Stimulated activated CD4-positive, alpha-beta T cell treated with anti-CD3 and anti-CD28 coated beads, TNF-alpha, amount 100 ng/mL, for 24 hours (primary cell): ENCODE data around the gene AK1.
"Not testable (repeated sequence)": the region's sequence is repeated elsewhere in the genome, so short reads cannot be mapped to it uniquely, and the experiment has no call there.

Source experiments
- DNase-seq, 3 experiments: peaks; one replicate each; pipeline ENCODE4 v3.0.0-alpha.2; 2020; ENCODE audit warnings: low read depth in 3 of 3

The AK1 gene

DNA sequence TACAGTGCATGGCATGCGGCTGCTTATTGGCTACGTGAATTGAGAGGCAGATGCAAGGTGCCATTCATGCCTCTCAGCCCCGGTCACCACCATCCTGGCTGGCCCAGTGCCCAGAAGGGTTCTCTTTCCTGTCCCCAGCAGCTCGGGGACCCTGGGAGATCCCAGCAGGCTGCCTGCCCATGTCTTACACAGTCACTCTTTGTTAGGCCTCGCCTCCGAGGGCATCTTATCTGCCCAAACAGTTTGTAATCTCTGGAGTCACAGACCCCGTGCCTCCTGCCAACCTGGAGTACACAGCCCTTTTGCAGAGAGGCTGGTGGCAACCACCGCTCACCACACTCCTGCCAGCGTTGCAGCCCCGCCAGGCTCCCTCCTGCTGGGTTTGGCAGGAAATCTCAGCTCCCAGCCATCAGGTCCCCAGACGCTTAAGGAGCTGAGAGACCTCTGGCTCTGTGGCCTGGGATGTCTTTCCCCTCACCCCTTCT, 7.0 kb upstream of the AK1 start:
- DNase-seq = no peak

DNA sequence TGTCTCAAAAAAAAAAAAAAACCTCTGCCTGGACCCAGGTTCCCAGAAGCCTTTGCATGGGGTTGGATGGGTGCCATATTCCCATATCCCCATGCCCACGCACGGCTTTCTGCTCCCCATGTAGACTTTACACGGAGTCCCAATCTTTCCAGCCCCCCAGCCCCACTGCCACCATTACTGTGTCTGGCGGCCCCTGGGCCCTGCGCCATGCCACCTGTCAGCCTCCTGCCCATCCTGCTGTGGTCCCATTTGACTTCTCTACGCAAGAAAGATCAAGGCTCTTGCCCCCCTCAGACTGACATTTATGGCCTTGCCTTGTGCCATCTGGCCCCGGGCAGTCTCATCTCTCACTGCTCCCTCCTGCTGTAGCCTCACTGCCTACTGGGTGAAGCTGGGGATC, 6.5 kb upstream of the AK1 start:
- DNase-seq = no peak

GRCh38 chr9:127881715-127882114, 4.2 kb upstream of the AK1 start:
- not testable (repeated sequence) for DNase-seq

GRCh38 chr9:127880143-127880542, 2.7 kb upstream of the AK1 start:
- no peak for DNase-seq

DNA sequence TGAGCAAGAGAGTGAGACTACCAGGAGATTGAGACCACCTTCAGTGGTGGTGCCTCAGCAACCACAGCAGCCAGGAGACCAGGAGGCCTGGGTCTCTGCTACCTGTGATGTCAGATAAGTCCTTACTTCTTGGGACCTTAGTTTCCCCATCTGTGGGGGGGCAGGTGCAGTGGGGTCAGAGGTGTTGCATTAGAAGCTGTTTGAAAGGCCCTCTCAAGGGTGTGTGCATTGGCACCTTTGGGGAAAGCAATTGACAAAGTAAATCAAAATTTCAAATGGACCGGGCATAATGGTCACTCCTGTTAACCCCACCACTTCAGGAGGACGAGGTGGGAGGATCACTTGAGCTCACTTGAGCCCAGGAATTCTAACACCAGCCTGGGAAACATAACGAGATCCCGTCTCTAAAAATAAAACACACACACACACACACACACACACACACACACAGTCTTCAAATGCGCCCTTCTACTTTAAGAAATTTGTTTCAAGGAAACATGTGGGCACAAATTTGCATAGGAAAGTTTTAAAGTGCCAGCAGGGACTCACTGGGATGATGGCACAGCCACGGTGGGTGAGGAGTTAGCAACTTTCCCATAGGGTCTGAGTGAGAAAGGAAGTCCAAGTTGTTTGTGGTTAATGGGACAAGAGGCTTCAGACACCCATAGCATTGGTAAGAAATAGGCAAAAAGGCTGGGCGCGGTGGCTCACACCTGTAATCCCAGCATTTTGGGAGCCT, 1.3 kb upstream of the AK1 start:
- DNase-seq = no peak

GRCh38 chr9:127878001-127878651, 651 bp upstream of the AK1 start:
- DNase-seq = no peak

GRCh38 chr9:127876764-127877562, 512 bp downstream of the AK1 start:
- no peak for DNase-seq

DNA sequence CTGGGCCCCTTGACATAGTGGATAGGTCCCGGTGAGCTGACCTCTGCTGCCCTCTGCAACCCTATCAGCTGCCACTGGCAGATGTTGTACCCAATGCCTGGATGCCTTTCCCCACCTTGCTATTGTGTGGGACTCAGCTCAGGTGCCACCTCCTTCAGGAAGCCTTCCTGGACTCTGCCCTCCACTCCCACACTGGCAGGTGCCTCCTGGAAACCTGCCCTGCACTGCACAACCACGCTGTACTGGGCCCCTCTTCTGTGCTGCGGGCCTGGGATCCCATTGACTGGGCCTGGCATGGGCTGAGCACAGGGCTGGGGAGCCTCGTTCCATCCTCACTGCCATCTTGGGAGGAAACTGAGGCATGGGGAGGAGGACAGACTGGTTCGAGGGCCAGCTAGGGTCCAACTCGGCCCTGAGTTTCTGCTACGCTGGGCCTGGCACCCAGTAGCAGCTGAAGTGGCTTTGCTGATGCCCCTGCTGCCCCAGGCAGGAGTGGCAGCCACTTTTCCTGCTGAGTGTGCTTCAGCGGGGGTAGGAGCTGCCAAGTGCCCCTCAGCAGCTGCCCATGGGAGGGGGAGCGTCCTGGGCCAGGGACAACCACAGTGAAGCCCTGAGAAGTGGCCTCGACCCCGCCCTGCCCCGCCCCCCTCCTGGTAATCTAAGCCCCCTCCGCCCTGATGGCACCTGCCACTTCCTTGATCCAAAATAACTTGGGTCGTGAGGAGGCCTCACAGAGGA, 1.3 kb downstream of the AK1 start:
- no peak for DNase-seq

- no peak for DNase-seq
Measured at GRCh38 chr9:127875306-127875966, 2.0 kb downstream of the AK1 start.

DNA sequence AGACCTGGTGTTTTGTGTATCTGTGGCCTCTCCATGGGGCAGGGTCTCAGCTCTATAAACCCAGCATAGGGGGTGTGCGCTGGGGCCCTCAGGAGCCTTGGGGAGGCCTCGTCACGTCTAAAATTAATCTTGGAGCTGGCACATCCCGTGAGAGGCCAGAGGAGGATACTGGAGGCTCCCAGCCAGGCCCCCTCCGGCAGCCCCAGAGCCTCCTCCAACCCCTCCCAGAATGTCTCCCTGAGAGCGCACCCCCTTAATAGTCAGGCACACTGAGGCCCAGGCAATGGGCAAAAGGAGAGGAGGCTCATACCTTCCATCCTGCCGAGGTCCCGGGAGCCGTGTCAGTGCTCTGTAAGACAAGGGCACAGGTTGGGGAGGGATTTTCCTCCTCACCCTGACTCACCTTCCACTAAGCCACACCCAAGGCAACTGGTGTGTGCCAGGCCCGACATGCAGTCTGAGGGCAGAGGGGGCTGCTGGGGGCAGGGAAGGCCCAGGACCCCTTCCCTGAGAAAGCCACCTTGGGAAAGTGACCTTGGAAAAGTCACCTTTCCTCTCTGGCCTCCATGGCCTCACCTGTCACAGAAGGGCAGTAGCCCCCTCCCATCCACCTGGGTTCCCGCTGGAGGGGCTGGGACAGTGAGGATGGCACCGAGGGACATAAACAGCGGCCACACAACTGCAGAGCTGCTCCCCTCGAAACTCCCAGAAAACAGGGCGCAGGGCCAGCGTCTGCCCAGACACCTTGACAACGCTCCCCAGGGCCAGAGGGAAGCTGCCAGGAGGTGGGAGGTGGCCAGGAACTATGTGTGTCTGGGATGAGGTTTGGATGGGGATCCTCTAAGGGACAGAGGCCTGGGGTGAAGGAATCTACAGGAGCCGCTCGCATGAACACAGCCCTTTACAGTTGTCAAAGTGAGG, 2.9 kb downstream of the AK1 start:
- DNase-seq = no peak

GRCh38 chr9:127873886-127874285, 3.6 kb downstream of the AK1 start:
- no peak for DNase-seq

GRCh38 chr9:127873223-127873691, 4.2 kb downstream of the AK1 start:
- DNase-seq = no peak

GRCh38 chr9:127872369-127873222, 4.9 kb downstream of the AK1 start:
- DNase-seq = no peak

DNA sequence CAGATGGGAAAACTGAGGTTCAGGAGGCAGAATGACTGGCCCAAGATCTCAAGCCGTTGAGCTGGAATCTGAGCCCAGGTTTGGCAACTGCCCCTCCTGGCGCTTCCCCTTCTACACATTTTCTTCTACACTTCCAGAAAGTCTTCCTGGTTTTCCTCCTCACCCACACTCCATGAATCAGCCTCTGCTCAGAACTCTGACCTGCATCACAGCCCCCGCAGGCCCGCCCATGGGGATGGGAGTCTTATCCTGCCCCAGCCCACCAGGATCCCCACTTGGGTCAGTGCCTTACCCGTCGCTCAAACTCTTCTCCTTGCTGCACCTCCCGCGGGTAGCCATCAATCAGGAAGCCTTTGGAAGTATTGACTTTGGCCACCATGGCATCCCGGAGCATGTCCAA, 5.9 kb downstream of the AK1 start:
- DNase-seq = no peak

- no peak for DNase-seq
Measured at GRCh38 chr9:127870887-127871286, 6.6 kb downstream of the AK1 start.

DNA sequence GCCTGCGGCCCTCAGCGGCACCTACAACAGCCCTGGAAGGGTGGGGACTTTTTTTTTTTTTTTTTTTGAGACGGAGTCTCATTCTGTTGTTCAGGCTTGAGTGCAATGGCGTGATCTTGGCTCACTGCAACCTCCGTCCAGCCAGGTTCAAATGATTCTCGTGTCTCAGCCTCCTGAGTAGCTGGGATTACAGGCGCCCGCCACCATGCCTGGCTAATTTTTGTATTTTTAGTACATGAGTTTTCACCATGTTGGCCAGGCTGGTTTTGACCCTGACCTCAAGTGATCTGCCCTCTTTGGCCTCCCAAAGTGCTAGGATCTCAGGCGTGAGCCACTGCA, 7.4 kb downstream of the AK1 start:
- not testable (repeated sequence) for DNase-seq

DNA sequence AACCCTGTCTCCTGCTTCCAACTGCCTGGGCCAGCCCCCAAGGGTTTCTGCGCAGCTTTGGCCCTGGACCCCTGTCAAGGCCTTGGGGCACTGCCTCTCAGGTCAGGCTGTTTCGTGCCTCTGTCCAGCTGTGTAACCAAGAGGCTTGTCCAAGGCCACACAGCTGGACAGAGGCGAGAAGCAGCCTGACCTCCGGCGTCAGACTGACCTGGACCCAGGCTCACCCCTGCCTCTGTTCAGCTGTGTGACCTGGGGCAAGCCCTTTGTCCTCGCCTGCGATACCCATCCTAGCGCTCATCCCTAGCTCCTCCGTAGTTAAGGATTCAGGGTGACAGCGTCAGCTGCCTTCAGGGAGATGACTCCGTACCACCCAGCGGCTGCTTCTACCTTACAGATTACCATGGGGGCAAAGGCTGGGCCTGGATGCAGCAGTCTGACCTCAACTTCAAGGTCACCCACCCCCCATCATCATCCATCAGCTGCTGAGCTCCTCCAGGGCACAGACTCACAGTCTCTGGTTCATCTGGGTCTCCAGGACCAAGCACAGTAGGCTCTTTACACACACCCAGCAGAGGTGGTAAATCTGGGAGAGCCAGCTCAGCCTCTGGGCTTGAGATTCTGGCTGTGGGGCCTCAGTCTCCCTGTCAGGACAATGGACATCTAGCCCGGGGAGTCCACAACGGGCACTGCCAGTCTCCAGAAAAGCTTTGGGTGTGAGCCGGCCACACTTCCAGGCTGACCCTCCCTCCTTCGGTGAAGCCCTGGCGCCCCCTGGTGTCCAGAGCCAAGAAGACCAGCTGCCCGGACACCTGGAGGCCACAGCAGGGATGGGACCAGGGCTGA, 7.9 kb downstream of the AK1 start:
- DNase-seq = peak; percentile 62 to 84 (median 70)

DNA sequence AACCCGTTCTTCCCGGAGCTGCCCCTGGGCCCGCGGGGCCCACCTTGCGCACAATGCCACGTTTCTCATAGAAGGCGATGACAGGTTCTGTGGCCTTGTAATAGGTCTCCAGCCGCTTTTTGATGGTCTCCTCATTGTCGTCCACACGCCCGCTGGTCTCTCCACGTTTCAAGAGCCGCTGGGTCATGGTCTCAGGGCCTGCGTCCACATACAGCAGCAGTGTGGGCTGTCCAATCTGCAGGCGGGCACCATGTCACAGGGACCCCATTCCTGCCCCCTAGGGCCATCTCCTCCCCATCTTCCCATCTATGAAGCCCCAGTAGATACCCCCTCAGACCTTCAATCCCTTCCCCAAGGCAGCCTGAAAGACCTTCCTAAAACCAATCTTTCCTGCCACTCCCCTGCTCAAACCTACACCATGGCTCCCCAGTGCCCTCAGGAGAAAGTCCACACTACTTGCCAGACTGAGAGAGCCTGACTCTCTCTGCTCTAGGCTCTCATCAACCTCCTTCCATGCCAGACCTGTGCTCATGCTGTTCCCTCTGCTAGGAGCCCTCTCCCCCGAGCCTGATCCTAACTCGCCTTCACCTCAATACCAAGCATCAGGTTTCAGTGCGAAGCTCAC, 9.1 kb downstream of the AK1 start:
- DNase-seq = no peak
